Activated CD4-positive, alpha-beta memory T cell treated with anti-CD3 and anti-CD28 coated beads, Interleukin-2, amount 10 ng/mL, durations not matched to agents 7 days and 5 days (primary cell): ENCODE data around the gene TMEM147. TPM values are rescaled to one million over a fixed set of nuclear protein-coding genes. Genes with fewer than 3 reads are reported as not detected.
A peak's percentile ranks its signal among the peaks of the same experiment; 100 is the strongest.

Experiments used
- CTCF ChIA-PET: fragments of 350-600 bp; sonication (Branson Sonifier 250); formaldehyde crosslinking; loops from one replicate; lab custom pipeline; 2021; ENCODE audit warnings: antibody characterized with exemption, inconsistent platforms; lab: Charles Lee
- POLR2A ChIA-PET: fragments of 350-600 bp; sonication (Branson Sonifier 250); formaldehyde crosslinking; loops from one replicate; lab custom pipeline; 2021; ENCODE audit warnings: antibody characterized with exemption; lab: Charles Lee
- DNase-seq: peaks from one replicate; pipeline ENCODE4 v3.0.0-alpha.2; 2020
- H3K27ac Mint-ChIP-seq: one replicate; pipeline ENCODE4 v1.8.0; 2021; ENCODE audit warnings: mild to moderate bottlenecking, mixed read lengths
- H3K27me3 Mint-ChIP-seq: one replicate; pipeline ENCODE4 v1.8.0; 2021; ENCODE audit warnings: mixed read lengths
- H3K36me3 Mint-ChIP-seq: one replicate; pipeline ENCODE4 v1.8.0; 2021; ENCODE audit warnings: low read depth, mixed read lengths
- H3K4me1 Mint-ChIP-seq: one replicate; pipeline ENCODE4 v1.8.0; 2021; ENCODE audit warnings: mixed read lengths
- H3K4me3 Mint-ChIP-seq: one replicate; pipeline ENCODE4 v1.8.0; 2021; ENCODE audit warnings: mild to moderate bottlenecking, mixed read lengths
- H3K9me3 Mint-ChIP-seq: one replicate; pipeline ENCODE4 v1.8.0; 2021; ENCODE audit warnings: mixed read lengths
- total RNA-seq, 2 experiments: library from RNA; stranded (reverse); gene quantifications; one replicate each; pipeline ENCODE4 v1.2.3, GENCODE V29; 2021

The TMEM147 gene
- total RNA-seq, 2 experiments from 2014 or later = 39.6 to 47.4 TPM

DNA sequence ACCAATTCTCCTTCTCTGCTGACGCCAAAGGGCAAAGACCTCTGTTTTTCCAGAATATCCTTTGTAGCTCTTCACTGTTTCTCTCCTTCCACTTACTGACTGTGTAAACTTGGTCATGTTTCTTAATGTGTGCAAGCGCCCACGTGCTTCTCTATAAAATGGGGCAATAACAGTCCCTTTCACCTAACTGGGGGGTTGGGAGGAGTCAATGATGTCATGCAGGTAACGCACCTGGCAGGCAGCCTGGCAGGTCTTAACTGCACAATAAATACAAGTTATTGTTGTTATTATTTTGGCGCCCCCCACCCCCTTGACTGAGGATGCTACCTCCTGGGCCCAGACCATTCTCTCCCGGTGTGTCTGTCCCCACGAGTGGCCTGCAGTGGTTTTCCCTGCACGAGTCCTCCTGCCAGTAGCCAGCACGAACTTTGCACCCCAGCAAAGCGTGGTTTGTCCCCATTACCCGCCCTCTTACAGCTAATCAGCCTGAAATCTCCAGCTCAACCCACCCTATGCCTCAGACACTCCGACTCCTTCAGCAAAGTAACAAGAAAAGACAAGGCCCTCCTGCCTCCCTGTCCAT, 22.6 kb upstream of the TMEM147 start:
- CTCF ChIA-PET = interaction anchor here (0.6 kb wide), 1 partner anchor 120 kb away, joined by 3 read pairs; no protein-coding TSS in a partner anchor

DNA sequence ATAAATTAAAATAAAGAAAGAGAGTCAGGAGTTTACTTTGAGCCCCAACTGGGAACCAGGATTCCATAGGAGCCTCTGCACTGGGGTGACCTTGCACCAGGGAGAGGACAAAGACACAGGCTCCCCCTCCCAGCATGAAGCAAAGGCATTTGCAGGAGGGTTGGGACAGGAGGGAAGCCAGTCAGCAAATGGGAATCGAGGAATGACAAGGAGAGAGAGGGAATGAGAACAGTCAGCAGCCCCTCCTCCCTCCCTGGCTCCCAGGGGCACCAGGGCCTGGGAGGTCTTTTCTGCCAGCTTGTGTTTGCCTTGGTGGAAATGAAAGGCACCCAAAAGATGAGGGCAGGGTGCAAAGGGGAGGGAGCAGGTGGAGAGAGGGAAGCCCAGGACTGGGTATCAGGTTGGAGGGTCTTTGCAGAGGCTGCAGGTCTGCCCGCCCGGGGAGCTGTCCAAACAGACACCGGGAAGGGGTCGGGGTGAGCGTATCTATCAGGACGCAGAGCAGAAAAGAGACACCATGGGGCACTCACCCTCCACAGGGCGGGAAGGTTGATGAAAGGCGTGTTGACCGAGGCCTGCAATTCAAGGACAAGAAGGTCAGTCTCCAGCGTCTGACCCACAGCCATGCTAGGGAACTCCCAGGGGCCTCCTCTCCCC, 21.1 kb upstream of the TMEM147 start:
- H3K4me1 Mint-ChIP-seq = peaks cover 2% of the 10 kb centered on the region
- H3K4me3 Mint-ChIP-seq = no peak overlapping the region
- H3K27ac Mint-ChIP-seq = no peak overlapping the region
- no peaks in the 10 kb centered on the region for H3K36me3 Mint-ChIP-seq
- peaks cover 23% of the 10 kb centered on the region for H3K27me3 Mint-ChIP-seq
- ChIA-PET CTCF (no interaction called here), POLR2A (no interaction called here)
- no peaks in the 10 kb centered on the region for H3K9me3 Mint-ChIP-seq
- no peak for DNase-seq

More for the DNA sequence above, 22.6 kb upstream of the TMEM147 start:
- Mint-ChIP-seq H3K27me3 (peaks cover 14% of the 10 kb centered on the region), H3K36me3 (no peaks in the 10 kb centered on the region), H3K4me3 (no peak overlapping the region), H3K9me3 (no peaks in the 10 kb centered on the region), H3K4me1 (peaks cover 3% of the 10 kb centered on the region), H3K27ac (no peak overlapping the region)
- DNase-seq = no peak
- POLR2A ChIA-PET = no interaction called here

DNA sequence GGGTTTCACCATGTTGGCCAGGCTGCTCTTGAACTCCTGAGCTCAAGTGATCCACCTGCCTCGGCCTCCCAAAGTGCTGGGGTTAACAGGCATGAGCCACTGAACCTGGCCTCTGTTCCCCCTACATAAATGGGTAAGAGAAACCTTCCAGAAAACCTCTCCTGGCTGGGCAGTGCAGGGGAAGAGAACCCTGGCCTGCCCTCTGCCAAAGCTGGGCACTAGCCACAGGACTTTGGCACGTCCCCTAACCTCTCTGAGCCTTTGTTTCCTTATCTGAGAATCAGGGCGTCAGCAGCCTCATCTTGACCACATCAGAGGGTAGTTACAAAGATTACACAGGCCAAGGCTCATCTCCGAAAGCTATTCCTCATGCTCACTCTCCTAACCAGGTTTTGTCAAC, 19.6 kb upstream of the TMEM147 start:
- Mint-ChIP-seq H3K36me3 (no peaks in the 10 kb centered on the region), H3K9me3 (no peaks in the 10 kb centered on the region), H3K27me3 (peaks cover 24% of the 10 kb centered on the region), H3K27ac (no peak overlapping the region), H3K4me1 (no peaks in the 10 kb centered on the region), H3K4me3 (no peak overlapping the region)
- ChIA-PET CTCF (no interaction called here), POLR2A (no interaction called here)
- no peak for DNase-seq

DNA sequence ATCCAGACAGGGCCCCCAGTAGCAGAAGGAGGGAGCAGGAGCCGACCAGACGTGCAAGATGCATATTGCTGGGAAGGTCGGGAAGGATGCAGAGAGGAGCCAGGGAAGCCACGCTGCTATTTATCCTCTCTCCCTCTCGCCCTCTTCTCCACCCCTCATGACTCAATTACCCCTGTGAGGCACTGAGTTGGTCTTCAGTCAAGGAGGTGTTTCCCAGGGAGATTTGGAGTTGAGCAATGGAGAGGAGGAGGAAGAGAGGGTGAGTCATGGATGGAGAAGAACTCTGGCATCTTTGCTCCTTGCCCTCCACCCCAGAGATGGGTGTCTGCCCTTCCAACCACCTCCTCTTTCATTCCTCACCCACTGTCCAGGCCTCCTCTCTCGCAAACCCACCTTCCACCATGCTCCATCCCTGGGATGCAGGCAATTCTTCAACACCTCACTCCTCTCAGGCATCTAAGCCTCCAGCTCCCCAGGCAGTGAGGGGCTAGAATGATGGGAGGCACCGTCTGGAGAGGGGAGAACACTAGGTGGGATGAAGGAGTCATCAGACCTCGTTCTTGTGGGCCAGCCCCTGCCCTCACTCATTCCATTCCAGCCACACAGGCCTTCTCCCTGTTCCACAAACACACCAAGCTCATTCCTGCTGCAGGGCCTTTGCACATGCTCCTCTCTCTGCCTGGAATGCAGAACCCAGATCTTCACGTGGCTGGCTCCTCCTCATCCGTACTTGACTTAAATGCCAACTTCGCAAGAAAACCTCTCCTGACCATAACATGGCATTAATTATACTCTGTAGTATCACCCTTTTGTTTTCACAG, 17.0 kb upstream of the TMEM147 start, which contains the start of gene SBSN:
Gene SBSN (minus strand): TSS at position 94 of the 821 bp plus-strand sequence. CDS start 30 bp downstream, at position 64.
- no peak for DNase-seq
- peaks cover 4% of the 10 kb centered on the region for H3K4me1 Mint-ChIP-seq
- H3K4me3 Mint-ChIP-seq = no peak within 1 kb of the TSS
- H3K9me3 Mint-ChIP-seq = no peaks in the 10 kb centered on the region
- POLR2A ChIA-PET = no interaction called here
- no peaks in the 10 kb centered on the region for H3K36me3 Mint-ChIP-seq
- CTCF ChIA-PET = no interaction called here
- no peak within 1 kb of the TSS for H3K27ac Mint-ChIP-seq
- H3K27me3 Mint-ChIP-seq = peaks cover 38% of the 10 kb centered on the region

DNA sequence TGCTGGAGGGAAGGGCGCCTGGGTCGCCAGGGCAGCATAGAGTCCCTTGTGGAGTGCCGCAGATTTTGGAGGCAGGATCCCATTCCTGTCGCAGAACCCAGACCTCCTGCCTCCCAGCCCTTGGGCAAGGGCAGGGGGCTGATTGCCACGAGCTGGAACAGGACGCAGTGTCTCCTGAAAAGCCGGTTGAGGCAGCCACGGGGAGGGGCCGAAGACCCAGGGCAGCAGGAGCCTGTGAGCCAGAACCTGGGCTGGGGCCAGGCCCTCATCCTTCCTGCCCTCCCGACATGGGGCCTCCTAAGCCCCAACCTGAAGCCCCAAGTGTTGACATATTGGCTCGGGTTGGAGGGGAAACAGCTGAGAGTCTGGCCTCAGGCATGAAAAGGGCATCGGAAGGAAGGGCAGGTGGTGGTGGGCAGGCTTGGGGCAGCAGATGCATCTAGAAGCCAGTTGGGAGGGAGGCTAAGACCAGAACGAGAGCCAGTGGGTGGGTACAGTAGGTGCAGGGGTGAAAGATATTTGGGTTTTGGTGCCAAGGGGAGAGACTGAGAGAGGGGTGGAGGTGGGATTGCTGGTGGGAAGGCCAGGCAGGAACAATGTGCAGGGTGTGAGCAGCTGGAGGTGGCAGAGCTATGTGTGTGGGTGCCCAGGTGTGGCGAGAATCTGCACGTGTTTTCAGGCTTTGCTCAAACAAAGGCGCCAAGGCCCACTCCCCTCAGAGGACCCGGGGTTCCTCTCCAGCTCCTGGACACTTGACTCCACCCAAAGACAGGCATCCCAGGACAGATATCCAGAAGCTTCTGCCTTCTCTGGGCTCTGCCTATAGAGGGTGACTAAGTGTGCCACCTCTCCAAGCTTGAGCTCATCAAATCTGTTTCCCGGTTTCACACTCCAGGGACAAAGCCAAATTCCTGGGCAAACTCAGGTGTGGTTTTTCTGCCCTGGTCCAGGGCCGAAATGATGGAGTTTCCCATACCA, 15.9 kb upstream of the TMEM147 start:
- H3K9me3 Mint-ChIP-seq = no peaks in the 10 kb centered on the region
- ChIA-PET CTCF (interaction anchor here (1.2 kb wide), 1 partner anchor 19 kb away, joined by 3 read pairs; no protein-coding TSS in a partner anchor), POLR2A (no interaction called here)
- no peak overlapping the region for H3K4me3 Mint-ChIP-seq
- no peaks in the 10 kb centered on the region for H3K36me3 Mint-ChIP-seq
- DNase-seq = no peak
- H3K27me3 Mint-ChIP-seq = peaks cover 39% of the 10 kb centered on the region
- H3K27ac Mint-ChIP-seq = no peak overlapping the region
- peaks cover 10% of the 10 kb centered on the region for H3K4me1 Mint-ChIP-seq

DNA sequence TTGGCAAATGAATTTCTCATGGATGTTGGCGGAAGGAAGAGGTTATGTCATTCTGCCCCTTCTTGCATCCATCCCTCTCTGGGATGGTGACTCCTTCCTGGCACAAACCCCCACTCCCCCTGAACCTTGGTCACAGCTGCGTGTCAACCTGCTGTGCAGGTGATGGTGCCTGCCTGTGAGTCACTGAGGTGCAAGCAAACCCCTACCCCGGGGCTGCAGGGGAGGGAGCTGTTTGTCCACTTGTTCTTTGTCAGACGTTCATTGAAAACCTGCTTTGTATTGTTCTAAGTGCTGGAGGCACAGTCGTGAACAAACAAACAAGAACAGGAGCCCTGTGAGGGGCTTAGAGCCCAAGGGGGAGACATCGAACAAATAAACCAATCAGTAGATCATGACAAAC, 14.1 kb upstream of the TMEM147 start:
- Mint-ChIP-seq H3K27me3 (peaks cover 37% of the 10 kb centered on the region), H3K4me1 (peaks cover 12% of the 10 kb centered on the region), H3K27ac (no peak overlapping the region), H3K4me3 (no peak overlapping the region), H3K36me3 (no peaks in the 10 kb centered on the region), H3K9me3 (no peaks in the 10 kb centered on the region)
- CTCF ChIA-PET = interaction anchor here (1.4 kb wide), 1 partner anchor 14 kb away, joined by 5 read pairs; no protein-coding TSS in a partner anchor
- DNase-seq = no peak
- POLR2A ChIA-PET = no interaction called here

DNA sequence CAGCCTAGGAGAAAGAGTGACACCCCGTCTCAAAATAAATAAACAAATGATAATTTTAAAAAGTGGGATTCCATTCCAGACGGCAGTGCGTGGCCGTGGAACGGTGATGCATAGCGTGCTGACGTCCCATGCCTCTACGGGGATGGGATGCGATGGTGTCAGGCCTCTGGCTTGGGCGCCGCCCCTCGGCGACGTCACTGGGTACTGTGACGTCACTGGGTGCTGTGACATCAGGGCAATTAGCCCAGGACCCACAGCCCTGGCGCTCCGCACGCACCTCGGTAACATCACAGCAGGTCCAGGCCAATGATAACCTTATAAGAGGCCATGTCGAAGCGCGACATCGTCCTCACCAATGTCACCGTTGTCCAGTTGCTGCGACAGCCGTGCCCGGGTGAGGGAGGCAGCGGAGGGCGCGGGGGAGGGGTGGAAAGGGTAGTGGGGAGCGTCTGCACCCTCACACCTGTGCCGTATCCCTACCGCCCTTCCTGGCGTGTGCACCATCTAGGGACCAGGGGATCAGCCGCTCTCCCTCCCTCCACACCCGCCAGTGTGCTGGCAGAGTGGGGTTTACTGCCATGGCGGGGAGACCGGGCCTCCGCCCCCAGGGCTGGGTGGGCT, 12.1 kb upstream of the TMEM147 start, which contains the start of gene GAPDHS:
Gene GAPDHS (plus strand): TSS at position 256 of the 621 bp plus-strand sequence. CDS start 72 bp downstream, at position 328.
- ChIA-PET POLR2A (no interaction called here), CTCF (no interaction called here)
- H3K4me3 Mint-ChIP-seq = peak within 1 kb of the TSS; percentile 42
- H3K9me3 Mint-ChIP-seq = no peaks in the 10 kb centered on the region
- no peak within 1 kb of the TSS for H3K27ac Mint-ChIP-seq
- H3K27me3 Mint-ChIP-seq = peaks cover 36% of the 10 kb centered on the region
- H3K36me3 Mint-ChIP-seq = no peaks in the 10 kb centered on the region
- H3K4me1 Mint-ChIP-seq = peaks cover 12% of the 10 kb centered on the region
- DNase-seq = no peak

DNA sequence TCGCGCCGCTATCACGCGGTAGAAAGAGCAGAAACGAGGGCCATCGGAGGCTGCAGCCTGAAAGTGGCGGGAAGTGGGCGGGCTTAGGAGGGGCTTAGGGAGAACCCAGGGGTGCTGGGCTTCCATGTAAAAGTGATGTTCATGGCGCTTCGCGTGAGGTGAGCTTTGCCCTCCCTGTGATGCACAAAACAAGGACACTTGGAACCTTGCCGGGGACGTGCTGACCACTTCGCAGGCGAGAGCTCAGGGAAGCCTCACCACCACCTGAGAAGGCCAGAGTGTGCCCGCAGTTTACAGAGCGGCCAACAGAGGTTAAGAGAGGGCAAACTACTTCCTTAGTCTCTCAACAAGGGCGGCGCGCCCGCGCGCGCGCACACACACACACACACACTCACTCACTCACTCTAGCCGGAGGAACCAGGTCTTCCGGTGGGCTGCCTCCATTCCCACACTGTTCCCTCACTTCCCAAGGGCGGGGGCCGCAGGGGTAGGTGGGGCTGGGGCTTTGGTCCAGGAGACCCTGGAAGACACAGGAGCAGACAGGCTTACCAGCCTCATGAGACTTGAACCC, 11.5 kb upstream of the TMEM147 start:
- H3K27me3 Mint-ChIP-seq = peaks cover 30% of the 10 kb centered on the region
- no peaks in the 10 kb centered on the region for H3K36me3 Mint-ChIP-seq
- POLR2A ChIA-PET = no interaction called here
- CTCF ChIA-PET = no interaction called here
- peaks cover 12% of the 10 kb centered on the region for H3K4me1 Mint-ChIP-seq
- peak overlapping the region; percentile 42 for H3K4me3 Mint-ChIP-seq
- no peaks in the 10 kb centered on the region for H3K9me3 Mint-ChIP-seq
- H3K27ac Mint-ChIP-seq = no peak overlapping the region
- DNase-seq = peak; percentile 62

DNA sequence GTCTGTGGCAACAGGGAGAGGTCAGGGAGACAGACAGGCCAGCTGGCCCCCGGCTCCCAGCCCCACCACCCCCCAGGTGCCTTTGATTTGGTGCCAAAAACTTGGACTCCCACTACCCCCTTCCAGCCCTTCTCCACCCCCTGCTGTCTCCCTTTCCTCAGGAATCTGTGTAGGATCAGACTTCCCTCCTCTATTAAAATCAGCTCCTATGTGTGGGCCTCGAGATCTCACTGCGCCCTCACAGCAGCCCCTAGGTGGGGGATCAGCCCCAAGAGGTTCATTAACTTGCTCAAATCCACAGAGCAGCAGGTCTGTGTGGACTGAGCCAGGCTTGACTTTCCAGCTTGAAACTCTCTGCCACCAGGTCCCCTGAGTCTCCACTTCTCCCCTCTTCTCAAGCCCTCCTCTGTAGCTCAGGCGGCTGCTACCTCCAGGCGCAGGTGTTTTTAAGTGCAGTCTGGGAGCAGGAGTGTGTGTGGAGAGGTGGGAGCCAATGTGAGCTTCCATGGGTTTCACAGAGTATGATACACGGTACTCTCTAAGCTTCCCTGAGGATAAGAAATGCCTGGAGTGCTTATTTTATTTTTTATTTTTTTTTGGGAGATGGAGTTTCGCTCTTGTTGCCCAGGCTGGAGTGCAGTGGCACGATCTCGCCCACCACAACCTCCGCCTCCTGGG, 10.5 kb upstream of the TMEM147 start:
- Mint-ChIP-seq H3K9me3 (no peaks in the 10 kb centered on the region), H3K27ac (no peak overlapping the region), H3K4me3 (no peak overlapping the region), H3K4me1 (peaks cover 12% of the 10 kb centered on the region), H3K27me3 (peaks cover 23% of the 10 kb centered on the region), H3K36me3 (no peaks in the 10 kb centered on the region)
- no peak for DNase-seq
- CTCF ChIA-PET = interaction anchor here (1.4 kb wide), 1 partner anchor 13 kb away, joined by 7 read pairs; no protein-coding TSS in a partner anchor
- POLR2A ChIA-PET = interaction anchor here (0.9 kb wide), 1 partner anchor 9 kb away, joined by 3 read pairs; no protein-coding TSS in a partner anchor

DNA sequence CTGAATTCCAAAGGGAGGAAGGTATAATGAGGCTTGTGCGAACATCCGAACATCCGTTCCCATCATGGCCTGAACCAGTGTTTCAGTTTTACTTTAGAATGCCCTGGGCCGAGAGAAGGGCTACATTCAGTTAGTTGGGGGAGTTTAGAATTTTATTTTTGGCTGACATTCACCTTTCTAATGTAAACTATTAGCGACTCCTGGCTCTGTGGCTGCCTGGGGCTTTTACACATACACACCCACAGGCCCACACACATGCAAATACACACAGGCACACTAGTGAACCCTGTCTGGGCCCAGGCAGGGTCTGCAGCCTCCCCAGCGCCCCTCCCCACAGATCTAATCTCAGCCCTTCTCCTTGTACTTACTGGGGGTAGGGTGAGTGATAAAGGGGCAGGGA, 6.1 kb upstream of the TMEM147 start:
- no peaks in the 10 kb centered on the region for H3K36me3 Mint-ChIP-seq
- no peak overlapping the region for H3K4me3 Mint-ChIP-seq
- ChIA-PET CTCF (no interaction called here), POLR2A (no interaction called here)
- no peaks in the 10 kb centered on the region for H3K9me3 Mint-ChIP-seq
- DNase-seq = no peak
- H3K27ac Mint-ChIP-seq = no peak overlapping the region
- peaks cover 3% of the 10 kb centered on the region for H3K27me3 Mint-ChIP-seq
- peaks cover 7% of the 10 kb centered on the region for H3K4me1 Mint-ChIP-seq

DNA sequence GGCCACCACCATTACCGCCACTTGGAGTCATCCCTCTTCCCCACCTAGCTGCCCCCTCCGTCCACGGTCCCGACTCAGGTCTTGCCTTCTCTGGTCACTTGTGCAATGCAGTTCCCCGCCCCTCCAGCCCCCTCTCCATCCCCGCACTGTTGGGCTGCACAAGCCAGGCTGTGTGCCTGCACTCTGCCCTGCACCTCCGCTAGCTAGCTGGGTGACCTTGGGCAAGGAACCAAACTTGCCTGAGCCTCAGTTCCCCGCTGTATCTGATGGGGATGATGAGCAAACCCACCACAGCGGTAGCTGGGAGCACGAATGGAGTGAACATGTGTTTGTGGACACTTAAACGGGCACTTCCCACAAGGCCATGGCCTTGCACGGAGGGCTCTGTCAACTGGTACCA, 5.6 kb upstream of the TMEM147 start:
- no peak for DNase-seq
- ChIA-PET POLR2A (no interaction called here), CTCF (no interaction called here)

More for the DNA sequence above, 5.6 kb upstream of the TMEM147 start:
- H3K27ac Mint-ChIP-seq = no peak overlapping the region
- H3K36me3 Mint-ChIP-seq = no peaks in the 10 kb centered on the region
- peaks cover 3% of the 10 kb centered on the region for H3K27me3 Mint-ChIP-seq
- peaks cover 11% of the 10 kb centered on the region for H3K4me1 Mint-ChIP-seq
- no peak overlapping the region for H3K4me3 Mint-ChIP-seq
- H3K9me3 Mint-ChIP-seq = no peaks in the 10 kb centered on the region
